LNCAP (cell line): ENCODE results near the gene ARHGAP4.

Experiments
- CTCF ChIP-seq: fragments of 450-650 bp; IDR thresholded peaks from 2 replicates; pipeline ENCODE4 v1.5.1; 2017; ENCODE audit warnings: mild to moderate bottlenecking

The ARHGAP4 gene

DNA sequence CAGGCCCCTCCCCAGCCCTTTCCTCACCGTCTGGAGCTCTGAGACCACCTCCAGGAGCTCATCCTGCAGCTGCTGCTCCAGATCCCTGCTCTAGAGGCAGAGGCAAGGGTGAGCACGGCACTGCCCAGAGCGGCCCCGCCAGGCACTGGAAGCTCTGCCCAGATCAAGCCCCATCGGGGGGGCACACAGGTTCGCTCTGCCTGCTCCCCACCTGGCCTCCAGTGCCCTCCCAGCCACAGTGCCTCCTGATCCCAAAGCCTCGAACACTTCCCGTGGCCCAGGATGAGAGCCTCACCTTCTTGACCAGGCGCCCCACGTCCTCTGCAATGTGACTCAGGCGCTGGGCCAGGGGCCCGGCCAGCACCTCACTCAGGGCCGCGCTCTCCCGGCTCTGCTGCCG lies 5.0 kb downstream of the ARHGAP4 start:
- TF ChIP-seq CTCF = no peak

- TF ChIP-seq CTCF = no peak
Measured at GRCh38 chrX:153920546-153920945, 5.5 kb downstream of the ARHGAP4 start.

- TF ChIP-seq CTCF = no peak
Measured at GRCh38 chrX:153919281-153919680, 6.8 kb downstream of the ARHGAP4 start.

GRCh38 chrX:153917869-153918268 lies 8.2 kb downstream of the ARHGAP4 start:
- no peak for TF ChIP-seq CTCF

GRCh38 chrX:153913701-153914100 lies 12.4 kb downstream of the ARHGAP4 start:
- no peak for TF ChIP-seq CTCF

DNA sequence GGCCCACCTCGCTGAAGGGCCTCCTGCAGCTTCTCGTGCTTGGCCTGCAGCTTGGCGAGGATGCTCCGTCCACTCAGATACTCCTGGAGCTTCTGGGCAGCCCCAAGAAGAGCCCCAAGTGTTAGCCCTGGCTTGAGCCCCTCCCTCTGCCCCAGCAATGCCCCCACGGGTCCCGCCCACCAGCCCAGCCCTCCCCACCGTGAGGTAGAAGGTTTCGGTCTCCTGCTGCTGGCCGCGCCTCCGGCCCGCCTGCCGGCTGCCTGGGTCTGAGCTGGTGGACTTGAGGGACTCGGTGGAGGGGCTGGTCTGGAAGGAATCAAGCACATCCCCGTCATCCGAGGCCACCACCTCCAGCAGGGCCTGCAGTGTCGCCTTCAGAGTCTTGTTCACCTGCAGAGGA lies 12.9 kb downstream of the ARHGAP4 start:
- no peak for TF ChIP-seq CTCF

- no peak for TF ChIP-seq CTCF
Measured at GRCh38 chrX:153911798-153912197, 14.3 kb downstream of the ARHGAP4 start.

DNA sequence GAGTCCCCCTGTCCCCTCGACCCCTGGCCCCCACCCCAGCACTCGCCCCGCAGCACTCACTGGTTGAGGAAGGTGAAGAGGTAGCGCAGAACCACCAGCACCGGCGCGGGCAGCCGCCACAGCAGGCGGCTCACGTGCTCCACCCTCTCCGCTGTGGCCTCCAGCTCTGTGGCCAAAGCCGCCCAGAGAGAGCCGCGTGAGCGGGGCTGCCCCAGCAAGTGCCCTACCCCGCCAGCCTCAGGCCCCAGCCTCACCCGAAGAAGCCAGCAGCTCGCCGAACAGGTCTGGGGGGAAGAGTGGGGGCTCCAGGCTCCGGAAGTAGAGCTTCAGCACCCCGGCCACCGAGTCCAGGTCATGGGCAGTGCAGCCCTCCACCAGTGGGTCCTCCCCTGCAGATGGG lies 15.6 kb downstream of the ARHGAP4 start:
- no peak for TF ChIP-seq CTCF
